ENCODE data around the gene PCBD1. TPM values are rescaled to one million over a fixed set of nuclear protein-coding genes. Genes with fewer than 3 reads are reported as not detected.
"Not testable (repeated sequence)": the region's sequence is repeated elsewhere in the genome, so short reads cannot be mapped to it uniquely, and the experiment has no call there.

The PCBD1 gene
- total RNA-seq, 2 donors from 2014 or later, result 36.3 to 47.4 TPM

DNA sequence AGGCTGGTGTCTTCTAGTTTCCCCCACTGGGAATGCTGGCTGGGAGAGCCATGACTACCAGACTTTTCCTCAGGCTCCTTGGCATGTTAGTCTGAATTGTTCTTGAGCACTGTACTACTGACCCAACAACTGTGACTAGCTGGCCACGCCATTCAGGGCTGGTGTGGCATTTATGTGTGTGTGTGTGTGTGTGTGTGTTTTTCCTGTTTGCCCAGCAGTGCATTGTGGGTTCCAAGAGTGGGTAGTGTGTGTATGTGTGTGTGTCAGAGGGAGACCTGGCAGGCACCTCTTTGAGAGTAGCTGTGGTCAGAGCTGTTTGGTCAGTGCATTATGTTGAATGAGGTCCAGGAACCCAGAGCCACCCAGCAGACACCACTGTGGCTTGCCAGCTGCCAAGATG lies 9.2 kb downstream of the PCBD1 start:
- H3K9me3 Mint-ChIP-seq, result no peaks in the 10 kb centered on the region
- H3K27ac Mint-ChIP-seq, result peak overlapping the region; percentile 69
- no peak overlapping the region for H3K4me3 Mint-ChIP-seq
- no peaks in the 10 kb centered on the region for H3K27me3 Mint-ChIP-seq
- peak; percentile 12 for ATAC-seq (replicated peaks)
- peaks cover 7% of the 10 kb centered on the region for H3K4me1 Mint-ChIP-seq
- peaks cover 81% of the 10 kb centered on the region for H3K36me3 Mint-ChIP-seq (ENCODE audit: low read depth)

DNA sequence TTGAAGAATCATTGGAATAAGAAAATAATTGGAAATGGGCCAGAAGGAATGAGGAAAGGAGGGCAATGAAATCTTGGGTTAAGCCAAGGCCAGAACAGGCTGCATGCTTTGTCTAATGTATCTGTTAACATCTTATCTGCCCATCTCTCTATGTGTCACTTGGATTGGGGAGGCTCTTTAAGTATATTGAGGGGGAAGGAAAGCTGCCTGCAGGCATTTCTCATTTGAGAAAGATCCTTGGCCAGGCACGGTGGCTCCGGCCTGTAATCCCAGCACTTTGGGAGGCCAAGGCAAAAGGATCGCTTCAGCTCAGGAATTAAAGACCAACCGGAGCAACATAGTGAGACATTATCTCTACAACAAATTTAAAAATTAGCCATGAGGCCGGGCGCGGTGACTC lies 14.3 kb downstream of the PCBD1 start:
- Mint-ChIP-seq H3K27ac (peak overlapping the region; percentile 60), H3K4me3 (no peak overlapping the region), H3K27me3 (no peaks in the 10 kb centered on the region), H3K36me3 (ENCODE audit: low read depth) (peaks cover 95% of the 10 kb centered on the region), H3K4me1 (peaks cover 1% of the 10 kb centered on the region), H3K9me3 (no peaks in the 10 kb centered on the region)
- no peak for ATAC-seq (replicated peaks)

DNA sequence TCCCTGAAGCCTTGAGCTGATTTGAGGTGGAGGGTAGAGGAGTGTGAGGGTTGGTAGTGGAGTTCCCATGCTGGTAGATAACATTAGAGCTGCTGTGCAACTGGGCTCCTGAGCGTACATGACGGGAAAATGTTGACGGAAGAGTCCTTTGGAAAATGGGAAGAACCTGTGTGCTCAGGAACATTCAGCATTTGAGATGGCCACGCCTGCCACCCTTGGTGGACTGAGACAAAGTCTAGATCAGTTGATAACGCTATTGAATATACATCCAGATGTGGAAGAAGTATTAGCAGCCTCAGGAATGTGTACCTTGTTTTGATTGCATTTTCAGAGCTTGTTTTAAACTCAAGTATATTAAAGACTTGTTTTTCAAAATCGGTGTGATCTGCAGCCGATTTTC lies 16.1 kb downstream of the PCBD1 start:
- ATAC-seq (replicated peaks), result no peak
- Mint-ChIP-seq H3K27me3 (no peaks in the 10 kb centered on the region), H3K4me1 (no peaks in the 10 kb centered on the region), H3K9me3 (no peaks in the 10 kb centered on the region), H3K36me3 (ENCODE audit: low read depth) (peaks cover 89% of the 10 kb centered on the region), H3K27ac (no peak overlapping the region), H3K4me3 (no peak overlapping the region)

DNA sequence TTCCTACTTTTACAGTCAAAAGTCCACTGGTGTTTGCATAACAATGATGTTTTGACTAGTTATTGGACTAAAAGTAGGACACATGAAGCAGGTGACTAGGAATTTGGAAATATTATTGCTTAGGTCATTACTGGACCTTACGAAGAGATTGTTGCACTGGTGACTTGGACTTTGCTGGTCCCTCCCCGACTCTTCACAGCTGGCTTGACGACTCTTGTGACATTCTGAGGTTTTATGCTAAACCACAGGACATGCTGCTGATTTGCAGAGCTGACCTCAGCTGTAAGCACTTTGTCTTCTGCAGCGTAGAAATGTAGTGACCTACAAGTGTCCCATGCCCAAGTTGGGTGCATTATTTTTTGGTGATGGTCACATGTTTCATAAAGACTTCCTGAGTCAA lies 21.9 kb downstream of the PCBD1 start:
- no peaks in the 10 kb centered on the region for H3K9me3 Mint-ChIP-seq
- peaks cover 11% of the 10 kb centered on the region for H3K4me1 Mint-ChIP-seq
- H3K27ac Mint-ChIP-seq, result no peak overlapping the region
- H3K4me3 Mint-ChIP-seq, result no peak overlapping the region
- peaks cover 85% of the 10 kb centered on the region for H3K36me3 Mint-ChIP-seq (ENCODE audit: low read depth)
- no peak for ATAC-seq (replicated peaks)
- no peaks in the 10 kb centered on the region for H3K27me3 Mint-ChIP-seq

DNA sequence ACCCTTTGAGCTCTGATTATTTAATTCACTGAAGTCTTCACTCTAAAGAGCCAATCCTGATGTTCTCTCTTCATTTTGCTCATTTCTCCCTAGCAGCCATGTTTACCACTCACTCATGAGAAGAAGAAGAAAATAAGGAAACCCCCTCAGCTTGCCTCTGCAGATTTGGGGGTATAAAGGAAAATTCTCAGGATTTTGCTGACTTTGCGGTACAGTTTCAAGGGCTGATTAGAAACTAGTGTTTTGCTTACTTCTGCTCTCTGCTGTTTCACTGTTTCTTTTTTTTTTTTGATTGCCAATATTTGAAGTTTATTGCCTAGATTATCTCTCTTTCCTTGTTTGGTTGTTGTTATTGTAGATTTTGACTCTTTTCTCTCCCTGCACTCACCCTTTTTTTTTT lies 23.4 kb downstream of the PCBD1 start:
- H3K4me3 Mint-ChIP-seq, result no peak overlapping the region
- no peaks in the 10 kb centered on the region for H3K9me3 Mint-ChIP-seq
- ATAC-seq (replicated peaks), result no peak
- H3K27ac Mint-ChIP-seq, result peak overlapping the region; percentile 3
- H3K27me3 Mint-ChIP-seq, result no peaks in the 10 kb centered on the region
- H3K4me1 Mint-ChIP-seq, result peaks cover 11% of the 10 kb centered on the region
- peaks cover 85% of the 10 kb centered on the region for H3K36me3 Mint-ChIP-seq (ENCODE audit: low read depth)

DNA sequence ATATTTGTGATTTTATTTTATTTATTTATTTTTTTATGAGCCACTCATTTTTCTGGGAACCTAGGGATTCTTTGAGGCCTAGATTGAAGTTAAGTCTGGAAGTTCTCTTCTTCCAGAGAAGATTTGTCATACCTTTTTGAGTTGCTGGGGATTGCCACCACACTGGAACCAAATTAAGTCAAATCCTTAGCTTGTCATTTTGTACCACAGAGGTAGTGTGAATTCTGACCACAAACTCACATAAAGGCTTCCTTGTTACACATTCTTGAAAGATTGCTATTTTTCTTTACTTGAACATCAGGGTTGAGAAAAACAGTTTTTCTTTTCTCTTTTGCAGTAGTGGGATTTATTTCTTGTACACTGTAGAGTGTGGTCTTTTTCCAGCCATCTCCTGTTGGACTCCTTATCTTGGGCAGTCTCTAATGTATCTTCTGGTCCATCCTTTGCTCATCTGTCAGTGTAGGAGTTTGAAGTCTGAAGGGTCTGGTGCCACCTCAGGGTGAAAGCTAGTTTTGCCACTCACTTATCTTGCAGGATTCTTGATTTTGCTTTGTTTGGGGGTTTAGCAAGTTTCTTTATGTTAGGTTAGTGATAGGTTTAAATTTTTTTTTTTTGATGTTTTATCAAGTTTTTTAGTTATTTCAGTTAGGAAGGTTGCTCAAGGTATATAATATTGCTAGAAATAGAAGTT lies 24.8 kb downstream of the PCBD1 start:
- Mint-ChIP-seq H3K27ac (peak overlapping the region; percentile 12), H3K27me3 (no peaks in the 10 kb centered on the region), H3K4me1 (peaks cover 11% of the 10 kb centered on the region), H3K4me3 (no peak overlapping the region), H3K9me3 (no peaks in the 10 kb centered on the region), H3K36me3 (ENCODE audit: low read depth) (peaks cover 85% of the 10 kb centered on the region)
- peak; percentile 67 for ATAC-seq (replicated peaks)

DNA sequence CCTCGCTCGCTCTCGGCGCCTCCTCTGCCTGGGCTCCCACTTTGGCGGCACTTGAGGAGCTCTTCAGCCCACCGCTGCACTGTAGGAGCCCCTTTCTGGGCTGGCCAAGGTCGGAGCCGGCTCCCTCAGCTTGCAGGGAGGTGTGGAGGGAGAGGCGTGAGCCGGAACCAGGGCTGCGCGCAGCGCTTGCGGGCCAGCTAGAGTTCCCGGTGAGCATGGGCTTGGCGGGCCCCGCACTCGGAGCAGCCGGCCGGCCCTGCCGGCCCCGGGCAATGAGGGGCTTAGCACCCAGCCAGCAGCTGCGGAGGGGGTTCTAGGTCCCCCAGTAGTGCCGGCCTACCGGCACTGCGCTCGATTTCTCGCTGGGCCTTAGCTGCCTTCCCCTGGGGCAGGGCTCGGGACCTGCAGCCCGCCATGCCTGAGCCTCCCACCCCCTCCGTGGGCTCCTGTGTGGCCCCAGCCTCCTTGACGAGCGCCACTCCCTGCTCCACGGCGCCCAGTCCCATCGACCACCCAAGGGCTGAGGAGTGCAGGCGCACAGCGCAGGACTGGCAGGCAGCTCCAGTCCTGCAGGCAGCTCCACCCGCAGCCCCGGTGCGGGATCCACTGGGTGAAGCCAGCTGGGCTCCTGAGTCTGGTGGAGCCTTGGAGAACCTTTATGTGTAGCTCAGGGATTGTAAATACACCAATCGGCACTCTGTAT lies 26.7 kb downstream of the PCBD1 start:
- H3K4me1 Mint-ChIP-seq, result peaks cover 11% of the 10 kb centered on the region
- H3K27ac Mint-ChIP-seq; H3K9me3 Mint-ChIP-seq; H3K27me3 Mint-ChIP-seq; H3K4me3 Mint-ChIP-seq; ATAC-seq (replicated peaks): not testable (repeated sequence)
- H3K36me3 Mint-ChIP-seq (ENCODE audit: low read depth), result peaks cover 94% of the 10 kb centered on the region

DNA sequence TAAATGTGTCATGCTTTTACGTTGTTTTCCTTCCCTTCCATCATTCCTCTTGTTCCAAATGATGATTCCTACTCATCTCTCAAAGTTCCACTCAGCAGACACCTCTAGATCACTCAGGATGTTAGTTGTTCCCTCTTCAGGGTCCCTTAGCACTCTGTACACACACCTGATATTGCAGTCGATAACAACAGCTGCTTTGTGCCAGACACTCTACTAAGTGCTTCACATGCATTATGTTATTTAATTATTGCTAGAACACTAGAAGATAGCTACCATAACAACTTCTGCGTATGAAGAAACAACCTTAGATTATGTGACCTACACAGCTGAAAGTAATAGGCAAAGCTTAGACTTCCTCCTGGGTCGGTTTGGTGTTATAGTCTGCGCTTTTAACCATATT lies 29.6 kb downstream of the PCBD1 start:
- H3K9me3 Mint-ChIP-seq, result no peaks in the 10 kb centered on the region
- peak overlapping the region; percentile 0 for H3K27ac Mint-ChIP-seq
- H3K27me3 Mint-ChIP-seq, result no peaks in the 10 kb centered on the region
- peaks cover 2% of the 10 kb centered on the region for H3K4me1 Mint-ChIP-seq
- no peak for ATAC-seq (replicated peaks)
- peaks cover 94% of the 10 kb centered on the region for H3K36me3 Mint-ChIP-seq (ENCODE audit: low read depth)
- no peak overlapping the region for H3K4me3 Mint-ChIP-seq

DNA sequence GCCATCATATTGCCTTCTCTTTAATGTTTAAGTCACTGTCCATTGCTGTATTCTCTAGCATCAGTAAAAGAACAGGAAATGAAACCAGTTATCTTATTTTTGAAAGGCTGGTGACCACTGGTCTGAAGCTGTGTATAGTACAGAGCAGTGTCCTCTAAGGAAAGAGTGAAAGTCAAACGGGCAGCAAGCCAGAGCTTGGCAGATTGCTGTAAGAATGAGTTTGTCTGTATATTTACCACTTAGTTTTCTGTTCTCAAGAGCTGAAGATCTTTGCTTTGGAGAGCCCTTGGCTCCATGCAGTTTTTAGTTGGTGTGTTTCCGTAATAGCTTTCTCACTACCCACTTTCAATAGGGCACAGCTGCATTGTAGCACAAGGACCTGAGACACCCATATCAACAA lies 31.9 kb downstream of the PCBD1 start:
- no peak for ATAC-seq (replicated peaks)
- H3K4me3 Mint-ChIP-seq, result no peak overlapping the region
- H3K36me3 Mint-ChIP-seq (ENCODE audit: low read depth), result peaks cover 99% of the 10 kb centered on the region
- no peaks in the 10 kb centered on the region for H3K9me3 Mint-ChIP-seq
- peak overlapping the region; percentile 41 for H3K27ac Mint-ChIP-seq
- H3K27me3 Mint-ChIP-seq, result no peaks in the 10 kb centered on the region
- H3K4me1 Mint-ChIP-seq, result peaks cover 4% of the 10 kb centered on the region

DNA sequence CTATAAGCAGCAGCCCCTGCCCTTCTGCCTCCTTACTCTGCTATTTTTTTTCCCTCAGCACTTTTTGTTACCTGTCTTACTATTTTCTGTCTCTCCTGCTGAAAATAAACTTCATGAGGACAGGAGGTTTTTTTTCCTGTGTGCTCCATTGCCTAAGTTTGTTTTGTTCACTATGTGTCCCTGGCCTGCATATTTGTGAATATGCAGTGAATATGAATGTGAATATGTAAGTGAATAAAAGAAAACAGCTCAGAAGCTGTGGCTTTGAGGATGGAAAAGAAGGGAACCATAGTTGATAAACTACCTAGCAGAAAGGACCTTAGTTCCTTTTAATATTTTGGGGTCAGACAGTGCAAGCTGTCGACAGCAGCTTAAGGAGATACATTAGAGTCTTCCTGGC lies 34.9 kb downstream of the PCBD1 start:
- Mint-ChIP-seq H3K27ac (no peak overlapping the region), H3K27me3 (no peaks in the 10 kb centered on the region), H3K9me3 (no peaks in the 10 kb centered on the region), H3K4me1 (peaks cover 15% of the 10 kb centered on the region), H3K36me3 (ENCODE audit: low read depth) (peaks cover 97% of the 10 kb centered on the region), H3K4me3 (no peak overlapping the region)
- ATAC-seq (replicated peaks), result no peak

DNA sequence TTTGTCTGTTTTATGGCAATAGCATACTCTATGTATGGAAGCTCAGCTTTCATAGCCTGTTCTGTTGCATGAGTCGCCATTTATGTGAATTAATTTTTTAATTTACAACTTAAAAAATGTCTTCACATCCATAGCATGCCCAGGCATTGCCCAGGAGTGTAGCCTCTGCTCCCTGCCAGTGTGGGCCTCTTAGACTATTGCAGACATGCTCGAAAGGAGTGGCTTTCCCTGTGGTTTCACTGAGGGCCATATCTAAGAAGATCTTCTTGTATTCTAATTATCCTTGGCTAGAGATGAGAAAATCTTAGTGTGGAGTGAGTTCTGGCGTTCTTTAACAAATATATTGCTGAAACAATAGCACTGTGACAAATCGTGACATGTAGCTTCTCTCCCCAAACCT lies 35.3 kb downstream of the PCBD1 start:
- Mint-ChIP-seq H3K4me3 (no peak overlapping the region), H3K4me1 (peaks cover 15% of the 10 kb centered on the region), H3K27me3 (no peaks in the 10 kb centered on the region), H3K27ac (no peak overlapping the region), H3K36me3 (ENCODE audit: low read depth) (peaks cover 95% of the 10 kb centered on the region), H3K9me3 (no peaks in the 10 kb centered on the region)
- ATAC-seq (replicated peaks), result no peak

DNA sequence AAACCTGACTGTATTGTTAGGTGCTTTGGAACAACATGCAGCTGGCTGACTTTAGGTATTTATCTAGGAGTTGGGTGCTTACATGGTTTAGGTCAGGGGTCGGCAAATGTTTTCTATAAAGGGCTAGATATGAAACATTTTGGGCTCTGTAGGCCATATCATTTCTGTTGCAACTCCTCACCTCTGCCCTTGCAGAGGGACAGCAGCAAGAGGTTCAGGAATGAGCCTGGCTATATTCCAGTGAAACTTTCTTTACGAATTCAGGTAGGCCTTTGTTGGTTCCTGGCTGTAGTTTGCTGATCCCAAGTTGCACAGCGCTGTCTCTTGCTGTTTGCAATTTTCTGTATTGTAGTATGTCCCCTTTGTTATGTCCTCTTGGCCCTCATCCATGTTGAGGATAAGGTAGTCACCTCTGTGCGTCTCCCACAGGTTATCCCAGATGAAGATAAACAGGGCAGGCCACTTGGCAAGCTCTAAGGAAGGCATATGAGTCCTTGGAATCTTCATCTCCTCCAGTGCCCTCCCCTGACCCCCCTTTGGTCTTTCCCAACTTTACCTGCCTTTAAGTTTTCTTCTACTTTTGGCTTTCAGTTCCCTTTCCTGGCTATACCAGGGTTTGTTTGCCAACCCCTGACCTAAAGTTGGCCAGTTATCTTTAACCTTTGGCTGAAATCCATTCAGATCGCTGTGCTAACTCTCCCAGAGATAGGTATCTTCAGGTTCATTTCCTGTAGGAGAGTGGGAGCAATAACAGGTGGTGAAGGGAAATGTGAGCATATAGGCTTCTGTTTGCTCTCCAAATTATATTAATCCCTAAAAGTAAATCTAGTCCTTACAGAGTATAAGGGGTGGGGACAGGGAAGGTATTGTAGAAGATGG lies 36.5 kb downstream of the PCBD1 start:
- no peak overlapping the region for H3K4me3 Mint-ChIP-seq
- H3K4me1 Mint-ChIP-seq, result peaks cover 21% of the 10 kb centered on the region
- H3K36me3 Mint-ChIP-seq (ENCODE audit: low read depth), result peaks cover 95% of the 10 kb centered on the region
- ATAC-seq (replicated peaks), result no peak
- H3K9me3 Mint-ChIP-seq, result no peaks in the 10 kb centered on the region
- no peaks in the 10 kb centered on the region for H3K27me3 Mint-ChIP-seq
- peak overlapping the region; percentile 47 for H3K27ac Mint-ChIP-seq

DNA sequence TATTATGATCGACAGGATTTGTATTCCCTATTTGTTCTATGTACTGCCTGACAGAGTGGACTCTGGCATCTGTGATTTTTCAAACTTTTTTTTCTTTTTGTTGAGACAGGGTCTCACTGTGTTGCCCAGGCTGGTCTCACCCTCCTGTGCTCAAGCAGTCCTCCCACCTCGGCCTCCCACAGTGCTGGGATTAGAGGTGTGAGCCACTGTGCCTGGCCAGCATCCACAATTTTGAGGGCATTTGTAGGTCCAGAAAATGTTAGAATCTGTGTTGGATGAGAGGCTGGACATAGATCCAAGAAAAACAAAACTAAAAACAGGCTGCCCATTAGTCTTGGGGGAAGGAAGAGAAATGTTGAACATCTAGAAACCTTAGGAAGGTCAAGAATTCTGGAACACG lies 38.3 kb downstream of the PCBD1 start:
- H3K4me1 Mint-ChIP-seq, result peaks cover 21% of the 10 kb centered on the region

DNA sequence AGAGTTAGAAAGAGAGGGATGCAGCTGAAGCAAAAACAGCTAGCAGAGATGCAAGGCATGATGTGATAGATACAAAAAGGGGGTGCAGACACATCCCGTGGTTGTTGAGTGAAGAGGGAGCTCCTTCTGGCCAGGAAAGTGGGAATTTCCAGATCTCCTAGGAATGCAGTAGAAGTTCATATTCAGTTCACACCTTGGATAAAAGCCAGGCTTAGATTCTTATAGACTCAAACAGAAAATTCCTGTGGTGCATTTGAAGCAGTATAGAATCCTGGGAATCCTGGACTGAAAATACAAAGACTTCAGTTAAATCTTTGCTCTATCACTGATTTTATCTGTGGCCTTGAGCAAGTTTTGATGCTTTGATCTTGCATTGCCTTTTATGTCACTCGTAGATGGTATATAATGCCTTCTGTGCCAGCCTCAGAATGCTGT lies 38.8 kb downstream of the PCBD1 start:
- Mint-ChIP-seq H3K27me3 (no peaks in the 10 kb centered on the region), H3K36me3 (ENCODE audit: low read depth) (peaks cover 95% of the 10 kb centered on the region), H3K4me1 (peaks cover 21% of the 10 kb centered on the region), H3K4me3 (no peak overlapping the region), H3K27ac (peak overlapping the region; percentile 76), H3K9me3 (no peaks in the 10 kb centered on the region)
- ATAC-seq (replicated peaks), result no peak

More for the DNA sequence above, 38.3 kb downstream of the PCBD1 start:
- H3K9me3 Mint-ChIP-seq, result no peaks in the 10 kb centered on the region
- no peak overlapping the region for H3K4me3 Mint-ChIP-seq
- H3K36me3 Mint-ChIP-seq (ENCODE audit: low read depth), result peaks cover 95% of the 10 kb centered on the region
- peak overlapping the region; percentile 66 for H3K27ac Mint-ChIP-seq
- no peak for ATAC-seq (replicated peaks)
- H3K27me3 Mint-ChIP-seq, result no peaks in the 10 kb centered on the region
